ENCODE results near the gene FARSB. TPM values are rescaled to one million over a fixed set of nuclear protein-coding genes. Genes with fewer than 3 reads are reported as not detected.

FARSB gene
- total and polyA plus RNA-seq, 3 experiments from 2014 or later: 23.8 to 58.5 (median 57.0) TPM

- no peak overlapping the region for H3K4me3 ChIP-seq (ENCODE audit: low read length)
- DNase-seq: no peak
- ChIA-PET POLR2A (no interaction called here), CTCF (no interaction called here)
- no peaks in the 10 kb centered on the region for H3K9me3 ChIP-seq (ENCODE audit: low read length)
- Mint-ChIP-seq H3K36me3 (peaks cover 20 to 77% (median 34%) of the 10 kb centered on the region in 3 donors), H3K9me3 (peaks cover 0 to 1% (median 0%) of the 10 kb centered on the region in 5 donors), H3K4me3 (no peak overlapping the region), H3K27me3 (no peaks in the 10 kb centered on the region), H3K27ac (no peak overlapping the region), H3K4me1 (peaks cover 0 to 9% (median 4%) of the 10 kb centered on the region in 3 donors)
- H3K27me3 ChIP-seq (ENCODE audit: insufficient read depth, low read length, poor library complexity, severe bottlenecking): no peaks in the 10 kb centered on the region
- peaks cover 30% of the 10 kb centered on the region for H3K36me3 ChIP-seq (ENCODE audit: insufficient read depth, low read length)
- H3K4me1 ChIP-seq (ENCODE audit: insufficient read depth, low read length): no peaks in the 10 kb centered on the region
- no peak overlapping the region for H3K27ac ChIP-seq (ENCODE audit: low read depth, low read length)
Measured at GRCh38 chr2:222635295-222635694, 20.6 kb downstream of the FARSB start.

- no peaks in the 10 kb centered on the region for H3K9me3 ChIP-seq (ENCODE audit: low read length)
- peaks cover 64% of the 10 kb centered on the region for H3K36me3 ChIP-seq (ENCODE audit: insufficient read depth, low read length)
- no peak for DNase-seq
- no peaks in the 10 kb centered on the region for H3K27me3 ChIP-seq (ENCODE audit: insufficient read depth, low read length, poor library complexity, severe bottlenecking)
- no peaks in the 10 kb centered on the region for H3K4me1 ChIP-seq (ENCODE audit: insufficient read depth, low read length)
- ChIA-PET POLR2A (no interaction called here), CTCF (no interaction called here)
- H3K4me3 ChIP-seq (ENCODE audit: low read length): no peak overlapping the region
- no peaks in the 10 kb centered on the region for H3K27me3 Mint-ChIP-seq
- H3K4me3 Mint-ChIP-seq: no peak overlapping the region
- H3K4me1 Mint-ChIP-seq: no peaks in the 10 kb centered on the region
- no peak overlapping the region for H3K27ac ChIP-seq (ENCODE audit: low read depth, low read length)
- H3K36me3 Mint-ChIP-seq: peaks cover 19 to 82% (median 37%) of the 10 kb centered on the region in 3 donors
- H3K9me3 Mint-ChIP-seq: no peaks in the 10 kb centered on the region
- no peak overlapping the region for H3K27ac Mint-ChIP-seq
Measured at GRCh38 chr2:222627764-222628163, 28.1 kb downstream of the FARSB start.

GRCh38 chr2:222623756-222624309 lies 32.1 kb downstream of the FARSB start:
- no peaks in the 10 kb centered on the region for H3K27me3 Mint-ChIP-seq
- Histone ChIP-seq H3K36me3 (ENCODE audit: insufficient read depth, low read length) (peaks cover 39% of the 10 kb centered on the region), H3K4me3 (ENCODE audit: low read length) (no peak overlapping the region), H3K27ac (ENCODE audit: low read depth, low read length) (no peak overlapping the region), H3K9me3 (ENCODE audit: low read length) (no peaks in the 10 kb centered on the region), H3K27me3 (ENCODE audit: insufficient read depth, low read length, poor library complexity, severe bottlenecking) (no peaks in the 10 kb centered on the region), H3K4me1 (ENCODE audit: insufficient read depth, low read length) (no peaks in the 10 kb centered on the region)
- H3K9me3 Mint-ChIP-seq: no peaks in the 10 kb centered on the region
- no peak for DNase-seq
- peaks cover 17 to 79% (median 29%) of the 10 kb centered on the region in 3 donors for H3K36me3 Mint-ChIP-seq
- no peak overlapping the region for H3K4me3 Mint-ChIP-seq
- H3K27ac Mint-ChIP-seq: peak overlapping the region in 1 of 8 donors; percentile 19
- H3K4me1 Mint-ChIP-seq: no peaks in the 10 kb centered on the region
- ChIA-PET CTCF (interaction anchor here (1.6 kb wide), 1 partner anchor 9 kb away, joined by 5 read pairs; no protein-coding TSS in a partner anchor), POLR2A (no interaction called here)

GRCh38 chr2:222622910-222623309 lies 33.0 kb downstream of the FARSB start:
- Histone ChIP-seq H3K27me3 (ENCODE audit: insufficient read depth, low read length, poor library complexity, severe bottlenecking) (no peaks in the 10 kb centered on the region), H3K4me1 (ENCODE audit: insufficient read depth, low read length) (no peaks in the 10 kb centered on the region), H3K27ac (ENCODE audit: low read depth, low read length) (no peak overlapping the region), H3K9me3 (ENCODE audit: low read length) (no peaks in the 10 kb centered on the region), H3K36me3 (ENCODE audit: insufficient read depth, low read length) (peaks cover 33% of the 10 kb centered on the region), H3K4me3 (ENCODE audit: low read length) (no peak overlapping the region)
- no peak overlapping the region for H3K4me3 Mint-ChIP-seq
- no peaks in the 10 kb centered on the region for H3K4me1 Mint-ChIP-seq
- DNase-seq: no peak
- H3K9me3 Mint-ChIP-seq: no peaks in the 10 kb centered on the region
- H3K27ac Mint-ChIP-seq: no peak overlapping the region
- ChIA-PET POLR2A (no interaction called here), CTCF (interaction anchor here (1.6 kb wide), 1 partner anchor 8 kb away, joined by 5 read pairs; no protein-coding TSS in a partner anchor)
- no peaks in the 10 kb centered on the region for H3K27me3 Mint-ChIP-seq
- peaks cover 20 to 78% (median 31%) of the 10 kb centered on the region in 3 donors for H3K36me3 Mint-ChIP-seq

GRCh38 chr2:222621893-222622292 lies 34.0 kb downstream of the FARSB start:
- no peak overlapping the region for H3K4me3 ChIP-seq (ENCODE audit: low read length)
- Mint-ChIP-seq H3K4me3 (no peak overlapping the region), H3K27ac (no peak overlapping the region), H3K36me3 (peaks cover 15 to 72% (median 23%) of the 10 kb centered on the region in 3 donors), H3K9me3 (no peaks in the 10 kb centered on the region), H3K27me3 (no peaks in the 10 kb centered on the region), H3K4me1 (no peaks in the 10 kb centered on the region)
- H3K27me3 ChIP-seq (ENCODE audit: insufficient read depth, low read length, poor library complexity, severe bottlenecking): no peaks in the 10 kb centered on the region
- peaks cover 24% of the 10 kb centered on the region for H3K36me3 ChIP-seq (ENCODE audit: insufficient read depth, low read length)
- CTCF ChIA-PET: no interaction called here
- POLR2A ChIA-PET: no interaction called here
- no peak for DNase-seq
- H3K9me3 ChIP-seq (ENCODE audit: low read length): no peaks in the 10 kb centered on the region
- H3K27ac ChIP-seq (ENCODE audit: low read depth, low read length): no peak overlapping the region
- no peaks in the 10 kb centered on the region for H3K4me1 ChIP-seq (ENCODE audit: insufficient read depth, low read length)

GRCh38 chr2:222615320-222615719 lies 40.6 kb downstream of the FARSB start:
- H3K27me3 Mint-ChIP-seq: no peaks in the 10 kb centered on the region

GRCh38 chr2:222613715-222614331 lies 42.1 kb downstream of the FARSB start:
- ChIA-PET CTCF (interaction anchor here (1.5 kb wide), 1 partner anchor 10 kb away, joined by 5 read pairs; no protein-coding TSS in a partner anchor), POLR2A (no interaction called here)
- H3K9me3 ChIP-seq (ENCODE audit: low read length): no peaks in the 10 kb centered on the region

More at GRCh38 chr2:222615320-222615719, 40.6 kb downstream of the FARSB start:
- H3K27me3 ChIP-seq (ENCODE audit: insufficient read depth, low read length, poor library complexity, severe bottlenecking): no peaks in the 10 kb centered on the region
- no peak overlapping the region for H3K27ac ChIP-seq (ENCODE audit: low read depth, low read length)
- H3K36me3 ChIP-seq (ENCODE audit: insufficient read depth, low read length): peaks cover 16% of the 10 kb centered on the region
- peak overlapping the region in 1 of 8 donors; percentile 6 for H3K27ac Mint-ChIP-seq
- peaks cover 11 to 66% (median 15%) of the 10 kb centered on the region in 3 donors for H3K36me3 Mint-ChIP-seq
- no peak overlapping the region for H3K4me3 Mint-ChIP-seq
- no peak overlapping the region for H3K4me3 ChIP-seq (ENCODE audit: low read length)
- ChIA-PET CTCF (interaction anchor here (1.5 kb wide), 1 partner anchor 9 kb away, joined by 5 read pairs; no protein-coding TSS in a partner anchor), POLR2A (interaction anchor here (0.6 kb wide), 1 partner anchor 39 kb away, joined by 3 read pairs; no protein-coding TSS in a partner anchor)
- no peaks in the 10 kb centered on the region for H3K9me3 Mint-ChIP-seq
- no peaks in the 10 kb centered on the region for H3K4me1 ChIP-seq (ENCODE audit: insufficient read depth, low read length)
- no peak for DNase-seq
- H3K4me1 Mint-ChIP-seq: peaks cover 0 to 3% (median 0%) of the 10 kb centered on the region in 3 donors
- H3K9me3 ChIP-seq (ENCODE audit: low read length): no peaks in the 10 kb centered on the region

GRCh38 chr2:222611684-222612083 lies 44.2 kb downstream of the FARSB start:
- peaks cover 16% of the 10 kb centered on the region for H3K36me3 ChIP-seq (ENCODE audit: insufficient read depth, low read length)
- Mint-ChIP-seq H3K4me1 (peaks cover 0 to 5% (median 5%) of the 10 kb centered on the region in 3 donors), H3K27ac (no peak overlapping the region), H3K9me3 (no peaks in the 10 kb centered on the region), H3K36me3 (peaks cover 8 to 71% (median 13%) of the 10 kb centered on the region in 3 donors), H3K27me3 (no peaks in the 10 kb centered on the region), H3K4me3 (no peak overlapping the region)
- ChIA-PET POLR2A (no interaction called here), CTCF (no interaction called here)
- H3K9me3 ChIP-seq (ENCODE audit: low read length): no peaks in the 10 kb centered on the region
- H3K27ac ChIP-seq (ENCODE audit: low read depth, low read length): no peak overlapping the region
- no peak overlapping the region for H3K4me3 ChIP-seq (ENCODE audit: low read length)
- H3K4me1 ChIP-seq (ENCODE audit: insufficient read depth, low read length): no peaks in the 10 kb centered on the region
- no peaks in the 10 kb centered on the region for H3K27me3 ChIP-seq (ENCODE audit: insufficient read depth, low read length, poor library complexity, severe bottlenecking)
- no peak for DNase-seq

More at GRCh38 chr2:222613715-222614331, 42.1 kb downstream of the FARSB start:
- H3K27me3 Mint-ChIP-seq: no peaks in the 10 kb centered on the region
- no peaks in the 10 kb centered on the region for H3K9me3 Mint-ChIP-seq
- H3K27ac ChIP-seq (ENCODE audit: low read depth, low read length): no peak overlapping the region
- no peak overlapping the region for H3K27ac Mint-ChIP-seq
- peaks cover 11 to 67% (median 13%) of the 10 kb centered on the region in 3 donors for H3K36me3 Mint-ChIP-seq
- peaks cover 16% of the 10 kb centered on the region for H3K36me3 ChIP-seq (ENCODE audit: insufficient read depth, low read length)
- no peak overlapping the region for H3K4me3 Mint-ChIP-seq
- peak in 2 of 5 donors; percentile 2 to 12 for DNase-seq
- no peak overlapping the region for H3K4me3 ChIP-seq (ENCODE audit: low read length)
- no peaks in the 10 kb centered on the region for H3K4me1 ChIP-seq (ENCODE audit: insufficient read depth, low read length)
- no peaks in the 10 kb centered on the region for H3K27me3 ChIP-seq (ENCODE audit: insufficient read depth, low read length, poor library complexity, severe bottlenecking)
- H3K4me1 Mint-ChIP-seq: peaks cover 0 to 3% (median 0%) of the 10 kb centered on the region in 3 donors

Data from CD8-positive, alpha-beta memory T cell (primary cell).